ENCODE measurements around the gene CHRNA4.

CHRNA4 gene

DNA sequence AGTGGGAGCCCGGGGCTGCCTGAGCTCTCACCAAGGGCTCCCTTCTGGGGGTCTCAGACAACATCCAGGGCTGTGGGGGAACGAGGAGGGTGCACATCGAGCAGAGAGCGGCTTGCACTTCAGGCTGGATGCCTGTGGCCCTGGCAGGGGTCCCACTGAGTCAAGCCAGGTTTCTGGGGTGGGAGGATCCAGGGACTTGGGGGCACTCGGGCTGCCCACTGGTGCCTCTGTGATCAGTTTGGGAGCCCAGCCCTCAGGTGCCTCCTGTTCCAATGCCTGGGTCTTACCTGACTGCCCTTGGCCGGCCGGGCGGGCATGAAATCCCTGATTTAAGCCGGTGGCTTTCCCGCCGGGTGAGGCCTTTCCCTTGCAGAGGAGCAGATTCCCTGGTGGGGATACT is 67.7 kb downstream of the CHRNA4 start:
- no peak for DNase-seq (ENCODE audit: low read depth, low spot score)

All from smooth muscle cell of the brain vasculature (primary cell).